Measurements from ENCODE around the gene MST1R. TPM values are rescaled to one million over a fixed set of nuclear protein-coding genes. Genes with fewer than 3 reads are reported as not detected.

Gene MST1R
- total and polyA plus RNA-seq, 4 donors: 5.6 to 54.8 (median 28.7) TPM

DNA sequence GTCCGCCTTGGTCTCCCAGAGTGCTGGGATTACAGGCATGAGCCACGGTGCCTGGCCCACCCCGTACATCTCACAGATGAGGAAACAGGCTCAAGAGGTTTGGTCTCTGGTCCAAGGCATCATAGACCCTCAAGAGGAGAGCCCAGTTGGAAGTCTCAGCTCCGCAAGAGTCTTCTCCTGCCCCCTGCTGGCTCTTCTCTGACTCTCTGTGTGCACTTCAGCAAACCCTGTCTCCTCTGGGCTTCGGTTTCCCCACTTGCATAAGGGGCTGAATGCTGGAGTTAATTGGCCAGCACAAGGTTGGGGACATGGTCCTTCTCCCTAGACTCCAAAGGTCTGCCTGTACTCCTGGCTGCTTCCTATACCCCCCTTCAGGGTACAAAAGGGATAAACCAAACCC lies 3.9 kb downstream of the MST1R start:
- H3K27ac ChIP-seq (ENCODE audit: low read depth in 1 of 2, low read length in 1 of 2): peak overlapping the region in 1 of 2 donors; percentile 65
- H3K36me3 ChIP-seq (ENCODE audit: control insufficient read depth in 4 of 4, insufficient read depth in 4 of 4, low read length in 4 of 4): peaks cover 0 to 23% (median 0%) of the 10 kb centered on the region in 4 donors
- H3K9ac ChIP-seq (ENCODE audit: insufficient read depth in 1 of 2, low read length in 2 of 2): no peak overlapping the region
- no peak overlapping the region for H3K4me3 ChIP-seq
- ATAC-seq (ENCODE audit: insufficient read depth, low FRiP score) (no peak), DNase-seq (peak in 2 of 3 donors; percentile 42)
- WGBS, 2 donors: 64 to 73% methylated on average over 5 of the region's 5 CpGs
- no peaks in the 10 kb centered on the region for H3K9me3 ChIP-seq (ENCODE audit: control insufficient read depth in 4 of 4, insufficient read depth in 3 of 4, low read length in 3 of 4)
- no peak for TF ChIP-seq CTCF (IDR thresholded peaks at IDR 0.05; ENCODE audit: control extremely low read depth, extremely low read depth)
- no peaks in the 10 kb centered on the region for H3K27me3 ChIP-seq (ENCODE audit: control insufficient read depth in 3 of 3, insufficient read depth in 3 of 3, low read length in 2 of 3)
- H3K4me1 ChIP-seq (ENCODE audit: control insufficient read depth in 5 of 5, insufficient read depth in 5 of 5, low read length in 5 of 5): peaks cover 0 to 34% (median 14%) of the 10 kb centered on the region in 5 donors

- 85% methylated on average over 6 of the region's 6 CpGs for WGBS, 2 donors
- H3K4me1 ChIP-seq (ENCODE audit: control insufficient read depth in 5 of 5, insufficient read depth in 5 of 5, low read length in 5 of 5): peaks cover 0 to 29% (median 9%) of the 10 kb centered on the region in 5 donors
Observed at GRCh38 chr3:49898991-49899390, 4.7 kb downstream of the MST1R start.

DNA sequence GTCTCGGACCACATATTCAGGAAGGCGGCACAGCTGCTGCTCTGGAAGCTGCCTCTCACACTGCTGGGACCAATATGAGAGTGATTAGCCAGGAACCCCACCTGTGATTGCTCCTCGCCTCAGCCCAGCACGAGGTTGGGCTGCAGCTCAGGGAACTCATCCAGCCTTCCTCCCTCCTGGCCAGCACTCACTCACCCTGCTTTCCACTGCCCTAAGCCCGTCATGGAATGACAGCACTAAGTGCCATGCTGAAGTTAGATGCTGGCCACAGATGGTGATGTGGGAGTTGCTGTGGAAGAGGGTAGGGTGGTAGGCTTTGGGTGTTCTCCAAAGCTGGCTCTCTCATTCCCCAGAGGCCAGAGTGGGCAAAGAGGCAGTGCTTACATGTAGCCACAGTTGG lies 7.3 kb downstream of the MST1R start:
- TF ChIP-seq CTCF (IDR thresholded peaks at IDR 0.05; ENCODE audit: control extremely low read depth, extremely low read depth): no peak
- H3K27me3 ChIP-seq (ENCODE audit: control insufficient read depth in 3 of 3, insufficient read depth in 3 of 3, low read length in 2 of 3): no peaks in the 10 kb centered on the region
- H3K27ac ChIP-seq (ENCODE audit: low read depth in 1 of 2, low read length in 1 of 2): no peak overlapping the region
- no peak overlapping the region for H3K9ac ChIP-seq (ENCODE audit: insufficient read depth in 1 of 2, low read length in 2 of 2)
- WGBS, 2 donors: 89 to 92% methylated on average over 5 of the region's 5 CpGs
- H3K4me3 ChIP-seq: no peak overlapping the region
- ATAC-seq (ENCODE audit: insufficient read depth, low FRiP score): no peak
- no peak for DNase-seq
- no peaks in the 10 kb centered on the region for H3K9me3 ChIP-seq (ENCODE audit: control insufficient read depth in 4 of 4, insufficient read depth in 3 of 4, low read length in 3 of 4)
- H3K4me1 ChIP-seq (ENCODE audit: control insufficient read depth in 5 of 5, insufficient read depth in 5 of 5, low read length in 5 of 5): peaks cover 0 to 10% (median 6%) of the 10 kb centered on the region in 5 donors
- H3K36me3 ChIP-seq (ENCODE audit: control insufficient read depth in 4 of 4, insufficient read depth in 4 of 4, low read length in 4 of 4): peaks cover 0 to 25% (median 0%) of the 10 kb centered on the region in 4 donors

More at GRCh38 chr3:49898991-49899390, 4.7 kb downstream of the MST1R start:
- H3K9me3 ChIP-seq (ENCODE audit: control insufficient read depth in 4 of 4, insufficient read depth in 3 of 4, low read length in 3 of 4): no peaks in the 10 kb centered on the region
- H3K36me3 ChIP-seq (ENCODE audit: control insufficient read depth in 4 of 4, insufficient read depth in 4 of 4, low read length in 4 of 4): peaks cover 0 to 23% (median 0%) of the 10 kb centered on the region in 4 donors
- DNase-seq (no peak), ATAC-seq (ENCODE audit: insufficient read depth, low FRiP score) (no peak)
- H3K27me3 ChIP-seq (ENCODE audit: control insufficient read depth in 3 of 3, insufficient read depth in 3 of 3, low read length in 2 of 3): no peaks in the 10 kb centered on the region
- no peak overlapping the region for H3K9ac ChIP-seq (ENCODE audit: insufficient read depth in 1 of 2, low read length in 2 of 2)
- H3K4me3 ChIP-seq: no peak overlapping the region
- no peak for TF ChIP-seq CTCF (IDR thresholded peaks at IDR 0.05; ENCODE audit: control extremely low read depth, extremely low read depth)
- H3K27ac ChIP-seq (ENCODE audit: low read depth in 1 of 2, low read length in 1 of 2): no peak overlapping the region

DNA sequence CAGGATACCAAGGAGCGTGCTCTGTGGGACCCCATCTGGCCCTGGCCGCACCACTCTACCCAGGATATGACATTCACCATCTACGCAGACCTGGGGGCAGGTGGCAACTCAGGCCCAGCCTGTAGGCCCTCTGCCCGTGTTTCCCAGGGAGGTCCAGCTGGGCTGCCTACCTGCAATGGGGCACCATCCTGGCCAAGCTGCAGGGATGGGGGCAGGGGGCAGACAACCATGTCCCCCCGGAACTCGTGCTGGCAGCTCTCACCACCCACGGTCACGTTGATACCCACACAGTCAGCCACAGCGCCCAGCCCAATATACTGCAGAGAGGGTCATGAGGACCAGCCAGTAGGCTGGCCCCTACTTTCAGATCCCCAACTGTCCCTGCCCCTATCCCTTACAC lies 7.9 kb downstream of the MST1R start:
- no peak overlapping the region for H3K9ac ChIP-seq (ENCODE audit: insufficient read depth in 1 of 2, low read length in 2 of 2)
- 96 to 99% methylated on average over 9 of the region's 9 CpGs for WGBS, 2 donors
- no peaks in the 10 kb centered on the region for H3K27me3 ChIP-seq (ENCODE audit: control insufficient read depth in 3 of 3, insufficient read depth in 3 of 3, low read length in 2 of 3)
- ATAC-seq (ENCODE audit: insufficient read depth, low FRiP score): no peak
- peaks cover 0 to 29% (median 0%) of the 10 kb centered on the region in 4 donors for H3K36me3 ChIP-seq (ENCODE audit: control insufficient read depth in 4 of 4, insufficient read depth in 4 of 4, low read length in 4 of 4)
- TF ChIP-seq CTCF (IDR thresholded peaks at IDR 0.05; ENCODE audit: control extremely low read depth, extremely low read depth): no peak
- peaks cover 0 to 7% (median under 1%) of the 10 kb centered on the region in 5 donors for H3K4me1 ChIP-seq (ENCODE audit: control insufficient read depth in 5 of 5, insufficient read depth in 5 of 5, low read length in 5 of 5)
- no peak overlapping the region for H3K4me3 ChIP-seq
- H3K9me3 ChIP-seq (ENCODE audit: control insufficient read depth in 4 of 4, insufficient read depth in 3 of 4, low read length in 3 of 4): no peaks in the 10 kb centered on the region
- DNase-seq: no peak
- H3K27ac ChIP-seq (ENCODE audit: low read depth in 1 of 2, low read length in 1 of 2): no peak overlapping the region

All from lung (tissue), 12 donors.